ENCODE data around the gene THRB.

DNA sequence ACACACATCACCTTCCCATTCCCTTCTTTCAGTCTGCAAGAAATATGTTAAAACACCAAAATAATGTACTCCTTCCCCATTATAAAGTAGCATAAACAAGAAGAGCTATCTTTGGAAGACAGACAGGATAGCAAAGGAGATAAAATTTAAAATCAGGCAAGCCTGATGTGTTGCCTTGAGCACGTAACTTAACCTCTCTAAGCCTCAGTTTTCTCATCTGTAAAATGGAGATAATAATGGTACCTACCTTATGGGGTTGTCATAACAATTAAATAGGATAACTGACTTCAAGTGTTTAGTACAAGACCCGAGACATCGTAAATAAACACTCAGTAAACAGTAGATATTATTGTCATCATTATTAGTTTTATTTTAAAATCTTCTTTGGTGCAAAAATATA, 407.2 kb downstream of the THRB start:
- TF ChIP-seq, protein P1, sequence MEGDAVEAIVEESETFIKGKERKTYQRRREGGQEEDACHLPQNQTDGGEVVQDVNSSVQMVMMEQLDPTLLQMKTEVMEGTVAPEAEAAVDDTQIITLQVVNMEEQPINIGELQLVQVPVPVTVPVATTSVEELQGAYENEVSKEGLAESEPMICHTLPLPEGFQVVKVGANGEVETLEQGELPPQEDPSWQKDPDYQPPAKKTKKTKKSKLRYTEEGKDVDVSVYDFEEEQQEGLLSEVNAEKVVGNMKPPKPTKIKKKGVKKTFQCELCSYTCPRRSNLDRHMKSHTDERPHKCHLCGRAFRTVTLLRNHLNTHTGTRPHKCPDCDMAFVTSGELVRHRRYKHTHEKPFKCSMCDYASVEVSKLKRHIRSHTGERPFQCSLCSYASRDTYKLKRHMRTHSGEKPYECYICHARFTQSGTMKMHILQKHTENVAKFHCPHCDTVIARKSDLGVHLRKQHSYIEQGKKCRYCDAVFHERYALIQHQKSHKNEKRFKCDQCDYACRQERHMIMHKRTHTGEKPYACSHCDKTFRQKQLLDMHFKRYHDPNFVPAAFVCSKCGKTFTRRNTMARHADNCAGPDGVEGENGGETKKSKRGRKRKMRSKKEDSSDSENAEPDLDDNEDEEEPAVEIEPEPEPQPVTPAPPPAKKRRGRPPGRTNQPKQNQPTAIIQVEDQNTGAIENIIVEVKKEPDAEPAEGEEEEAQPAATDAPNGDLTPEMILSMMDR (IDR thresholded peaks at IDR 0.05): no peak
- TF ChIP-seq POLR2A (IDR thresholded peaks at IDR 0.05): no peak
- TF ChIP-seq POLR2AphosphoS5 (IDR thresholded peaks at IDR 0.05): no peak
